Loucy (cell line): ENCODE results near the gene SHROOM4.

Source experiments
- EZH2phosphoT487 ChIP-seq: fragments of 200-600 bp; IDR thresholded peaks from 2 replicates; pipeline ENCODE4 v1.6.1; 2018; ENCODE audit warnings: antibody characterized with exemption, mild to moderate bottlenecking, moderate library complexity, borderline replicate concordance
- TF ChIP-seq, protein P1 (sequence below): fragments of 200-600 bp; sonication (generic); conservative IDR thresholded peaks from 2 replicates; pipeline ENCODE4 v1.5.1; 2014; ENCODE audit warnings: mild to moderate bottlenecking, antibody characterized with exemption, low read length

DNA sequence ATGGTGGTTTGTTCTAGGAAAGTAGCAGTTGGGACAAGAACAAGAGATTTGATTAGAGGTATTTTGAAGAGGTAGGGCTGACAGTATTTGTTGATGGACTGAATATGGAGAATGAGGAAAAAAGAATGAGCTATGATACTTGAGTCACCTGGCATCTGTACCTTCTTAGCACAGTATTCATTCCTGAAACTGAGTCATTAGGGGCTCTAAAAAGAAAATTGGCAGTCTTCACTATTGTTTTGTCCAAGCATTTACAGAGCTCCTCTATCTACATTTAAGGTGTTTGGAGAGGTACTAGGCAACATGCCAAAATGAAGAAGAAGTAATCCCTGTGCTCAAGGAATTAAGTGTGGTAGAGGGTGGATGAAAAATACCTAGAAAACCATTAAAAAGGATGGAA lies 165.8 kb downstream of the SHROOM4 start:
- TF ChIP-seq, protein P1, sequence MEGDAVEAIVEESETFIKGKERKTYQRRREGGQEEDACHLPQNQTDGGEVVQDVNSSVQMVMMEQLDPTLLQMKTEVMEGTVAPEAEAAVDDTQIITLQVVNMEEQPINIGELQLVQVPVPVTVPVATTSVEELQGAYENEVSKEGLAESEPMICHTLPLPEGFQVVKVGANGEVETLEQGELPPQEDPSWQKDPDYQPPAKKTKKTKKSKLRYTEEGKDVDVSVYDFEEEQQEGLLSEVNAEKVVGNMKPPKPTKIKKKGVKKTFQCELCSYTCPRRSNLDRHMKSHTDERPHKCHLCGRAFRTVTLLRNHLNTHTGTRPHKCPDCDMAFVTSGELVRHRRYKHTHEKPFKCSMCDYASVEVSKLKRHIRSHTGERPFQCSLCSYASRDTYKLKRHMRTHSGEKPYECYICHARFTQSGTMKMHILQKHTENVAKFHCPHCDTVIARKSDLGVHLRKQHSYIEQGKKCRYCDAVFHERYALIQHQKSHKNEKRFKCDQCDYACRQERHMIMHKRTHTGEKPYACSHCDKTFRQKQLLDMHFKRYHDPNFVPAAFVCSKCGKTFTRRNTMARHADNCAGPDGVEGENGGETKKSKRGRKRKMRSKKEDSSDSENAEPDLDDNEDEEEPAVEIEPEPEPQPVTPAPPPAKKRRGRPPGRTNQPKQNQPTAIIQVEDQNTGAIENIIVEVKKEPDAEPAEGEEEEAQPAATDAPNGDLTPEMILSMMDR: no peak
- no peak for TF ChIP-seq EZH2phosphoT487
